NOMO-1 treated with DMSO at 0.1 percent for 48 hours (cell line): ENCODE results near the gene SETD3.

Source experiments
- DNase-seq: peaks from one replicate; lab custom pipeline; 2025; ENCODE audit not compliant: unreplicated experiment; lab: John Stamatoyannopoulos, UW

SETD3 gene

GRCh38 chr14:99497894-99498293 is 17.2 kb upstream of the SETD3 start:
- DNase-seq: no peak

- no peak for DNase-seq
Measured at GRCh38 chr14:99497341-99497740, 16.7 kb upstream of the SETD3 start.

GRCh38 chr14:99484106-99484505 is 3.4 kb upstream of the SETD3 start:
- DNase-seq: no peak

- peak; percentile 47 for DNase-seq
Measured at GRCh38 chr14:99481745-99482099, 1.1 kb upstream of the SETD3 start.

GRCh38 chr14:99480917-99481744 is 472 bp upstream of the SETD3 start, which contains the start of gene CCNK:
Gene CCNK, plus strand, starts transcription at chr14:99481409. Its CDS starts 11,269 bp downstream, at chr14:99492678.
- DNase-seq: peak; percentile 99

- no peak for DNase-seq
Measured at GRCh38 chr14:99479160-99479905, 1.3 kb downstream of the SETD3 start.

- no peak for DNase-seq
Measured at GRCh38 chr14:99478128-99478527, 2.5 kb downstream of the SETD3 start.

GRCh38 chr14:99476864-99477263 is 3.8 kb downstream of the SETD3 start:
- DNase-seq: peak; percentile 78

- DNase-seq: no peak
Measured at GRCh38 chr14:99475660-99476059, 5.0 kb downstream of the SETD3 start.

- no peak for DNase-seq
Measured at GRCh38 chr14:99475179-99475578, 5.5 kb downstream of the SETD3 start.

GRCh38 chr14:99473458-99473857 is 7.2 kb downstream of the SETD3 start:
- DNase-seq: no peak

- no peak for DNase-seq
Measured at GRCh38 chr14:99472937-99473336, 7.7 kb downstream of the SETD3 start.

GRCh38 chr14:99471731-99472130 is 8.9 kb downstream of the SETD3 start:
- DNase-seq: no peak

- DNase-seq: no peak
Measured at GRCh38 chr14:99468836-99469592, 11.6 kb downstream of the SETD3 start.

GRCh38 chr14:99468081-99468480 is 12.6 kb downstream of the SETD3 start:
- no peak for DNase-seq

GRCh38 chr14:99467336-99468078 is 13.2 kb downstream of the SETD3 start:
- DNase-seq: no peak

GRCh38 chr14:99466758-99467157 is 13.9 kb downstream of the SETD3 start:
- no peak for DNase-seq

GRCh38 chr14:99465288-99465687 is 15.4 kb downstream of the SETD3 start:
- no peak for DNase-seq

GRCh38 chr14:99463974-99464373 is 16.7 kb downstream of the SETD3 start:
- DNase-seq: no peak

GRCh38 chr14:99462210-99462609 is 18.4 kb downstream of the SETD3 start:
- DNase-seq: peak; percentile 3
